PC-9 (cell line): ENCODE results near the gene SPDYE5. TPM values are rescaled to one million over a fixed set of nuclear protein-coding genes. Genes with fewer than 3 reads are reported as not detected.

Source experiments
- BruUV-seq: library from RNA; stranded (reverse); fragments of 400-500 nt; replicated peaks from 2 replicates; lab custom pipeline; 2021; lab: Mats Ljungman, UMichigan
- CTCF ChIA-PET: fragments of 300-600 bp; sonication (Branson Sonifier 250); formaldehyde crosslinking; loops from one replicate; lab custom pipeline; 2022; ENCODE audit warnings: antibody characterized with exemption; lab: Charles Lee
- POLR2A ChIA-PET: fragments of 300-600 bp; sonication (Branson Sonifier 250); formaldehyde crosslinking; loops from one replicate; lab custom pipeline; 2022; ENCODE audit warnings: antibody characterized with exemption; ENCODE audit not compliant: unreplicated experiment; lab: Charles Lee
- DNase-seq, 2 experiments: peaks; one replicate each; pipeline versions ENCODE4 v3.0.0 to v3.0.0-alpha.2; 2015 to 2022; ENCODE audit warnings: mixed read lengths in 1 of 2
- H2AFZ ChIP-seq: fragments of 200-600 bp; sonication (generic); 2 replicates; pipeline ENCODE4 v1.8.1; 2017; ENCODE audit warnings: antibody characterized with exemption
- H3F3A ChIP-seq: fragments of 200-600 bp; sonication (generic); 2 replicates; pipeline ENCODE4 v1.8.1; 2017; ENCODE audit warnings: antibody characterized with exemption, mild to moderate bottlenecking, low read depth; ENCODE audit not compliant: insufficient read depth
- H3K27ac ChIP-seq: fragments of 200-600 bp; sonication (generic); 2 replicates; pipeline ENCODE4 v1.6.1; 2016; ENCODE audit warnings: mixed run types
- H3K27me3 ChIP-seq: fragments of 200-600 bp; sonication (generic); 2 replicates; pipeline ENCODE4 v1.6.1; 2016; ENCODE audit warnings: low read depth, mixed run types; ENCODE audit not compliant: insufficient read depth
- H3K36me3 ChIP-seq: fragments of 200-600 bp; sonication (generic); 2 replicates; pipeline ENCODE4 v1.6.1; 2016; ENCODE audit warnings: low read depth, mixed run types
- H3K4me1 ChIP-seq: fragments of 200-600 bp; sonication (generic); replicated peaks from 2 replicates; pipeline ENCODE4 v1.6.1; 2016; ENCODE audit warnings: mixed run types; ENCODE audit not compliant: insufficient read depth
- H3K4me2 ChIP-seq: fragments of 200-600 bp; sonication (generic); 2 replicates; pipeline ENCODE4 v1.6.1; 2017; ENCODE audit warnings: mixed run types
- H3K4me3 ChIP-seq: fragments of 200-600 bp; sonication (generic); 2 replicates; pipeline ENCODE4 v1.6.1; 2016; ENCODE audit warnings: mixed run types
- H3K79me2 ChIP-seq: fragments of 200-600 bp; sonication (generic); 2 replicates; pipeline ENCODE4 v1.6.1; 2017; ENCODE audit warnings: low read depth, mixed run types
- H3K9me2 ChIP-seq: fragments of 200-600 bp; sonication (generic); 2 replicates; pipeline ENCODE4 v1.8.1; 2017; ENCODE audit warnings: mild to moderate bottlenecking; ENCODE audit not compliant: insufficient read depth
- H3K9me3 ChIP-seq: fragments of 200-600 bp; sonication (generic); 2 replicates; pipeline ENCODE4 v1.8.1; 2016; ENCODE audit warnings: low read depth; ENCODE audit not compliant: insufficient read depth
- H4K20me1 ChIP-seq: fragments of 200-600 bp; sonication (generic); 2 replicates; pipeline ENCODE4 v1.8.1; 2017; ENCODE audit not compliant: insufficient read depth
- CTCF ChIP-seq: fragments of 200-600 bp; sonication (generic); conservative IDR thresholded peaks from 2 replicates; pipeline ENCODE4 v1.6.1; 2017; ENCODE audit warnings: mixed run types, antibody characterized with exemption, mild to moderate bottlenecking, moderate library complexity
- EZH2 ChIP-seq: fragments of 200-600 bp; sonication (generic); IDR thresholded peaks from 2 replicates; pipeline ENCODE4 v1.8.0; 2017; ENCODE audit warnings: antibody characterized with exemption, low read depth
- intact Hi-C: fragments of 100-400 bp; cut with micrococcal nuclease; formaldehyde crosslinking; loops from one replicate; pipeline ENCODE4 v1.10.0; 2022; ENCODE audit not compliant: unreplicated experiment
- total RNA-seq: library from RNA; stranded (reverse); gene quantifications from 2 replicates; pipeline ENCODE4 v1.2.3, GENCODE V29; 2021

SPDYE5 gene
- total RNA-seq, 1 experiment from 2014 or later: not detected

- H3K79me2 ChIP-seq: 0 out of 2 replicates have a peak, but pooled peaks cover 2% of the 10 kb centered on the region
- H2AFZ ChIP-seq: no peak overlapping the region
- no peaks in the 10 kb centered on the region for H3K9me3 ChIP-seq
- no peak overlapping the region for H3K27ac ChIP-seq
- TF ChIP-seq EZH2 (no peak), CTCF (no peak)
- H3K4me3 ChIP-seq: no peak overlapping the region
- intact Hi-C loops: loop anchor here (5.0 to 10.0 kb wide), 2 partner anchors 105 to 202 kb away; partner anchors contain the start of gene HIP1
- no peak overlapping the region for H3K4me2 ChIP-seq
- H3K27me3 ChIP-seq: no peaks in the 10 kb centered on the region
- no peaks in the 10 kb centered on the region for H3K9me2 ChIP-seq
- POLR2A ChIA-PET: no interaction called here
- H3F3A ChIP-seq: peaks cover 50% of the 10 kb centered on the region
- no TSS peak for BruUV-seq
- no peaks in the 10 kb centered on the region for H4K20me1 ChIP-seq
- no peak for DNase-seq
- H3K36me3 ChIP-seq: no peaks in the 10 kb centered on the region; the same call in 1 of the 2 replicates
- CTCF ChIA-PET: interaction anchor here (0.8 kb wide), 1 partner anchor 160 kb away, joined by 3 read pairs; no protein-coding TSS in a partner anchor
- H3K4me1 ChIP-seq: peaks cover 34% of the 10 kb centered on the region
Observed at GRCh38 chr7:75532639-75533038, 40.5 kb downstream of the SPDYE5 start.

GRCh38 chr7:75533926-75534325 lies 41.8 kb downstream of the SPDYE5 start:
- H3F3A ChIP-seq: peaks cover 50% of the 10 kb centered on the region
- DNase-seq: no peak
- no peak overlapping the region for H3K27ac ChIP-seq
- no peaks in the 10 kb centered on the region for H3K9me3 ChIP-seq
- H3K27me3 ChIP-seq: no peaks in the 10 kb centered on the region
- H3K4me3 ChIP-seq: no peak overlapping the region
- no TSS peak for BruUV-seq
- intact Hi-C loops: loop anchor here (5.0 to 10.0 kb wide), 2 partner anchors 103 to 201 kb away; partner anchors contain the start of gene HIP1
- POLR2A ChIA-PET: no interaction called here
- no peaks in the 10 kb centered on the region for H3K9me2 ChIP-seq
- TF ChIP-seq CTCF (no peak), EZH2 (no peak)
- H2AFZ ChIP-seq: no peak overlapping the region
- H3K36me3 ChIP-seq: no peaks in the 10 kb centered on the region; the same call in 1 of the 2 replicates
- H4K20me1 ChIP-seq: no peaks in the 10 kb centered on the region
- H3K4me1 ChIP-seq: peaks cover 34% of the 10 kb centered on the region
- no peaks in the 10 kb centered on the region for H3K79me2 ChIP-seq
- CTCF ChIA-PET: interaction anchor here (0.6 kb wide), 1 partner anchor 380 kb away, joined by 3 read pairs; no protein-coding TSS in a partner anchor
- H3K4me2 ChIP-seq: no peak overlapping the region

GRCh38 chr7:75534727-75535307 lies 42.7 kb downstream of the SPDYE5 start:
- no peaks in the 10 kb centered on the region for H3K9me3 ChIP-seq
- intact Hi-C loops: loop anchor here (5.0 to 10.0 kb wide), 2 partner anchors 102 to 200 kb away; partner anchors contain the start of gene HIP1
- H3K4me3 ChIP-seq: no peak overlapping the region
- ChIA-PET POLR2A (no interaction called here), CTCF (interaction anchor here (0.6 kb wide), 1 partner anchor 379 kb away, joined by 3 read pairs; no protein-coding TSS in a partner anchor)
- H3F3A ChIP-seq: peaks cover 50% of the 10 kb centered on the region
- DNase-seq: peak in 1 of 2 experiments; percentile 74
- no peaks in the 10 kb centered on the region; the same call in 1 of the 2 replicates for H3K36me3 ChIP-seq
- no peaks in the 10 kb centered on the region for H3K9me2 ChIP-seq
- no peaks in the 10 kb centered on the region for H3K79me2 ChIP-seq
- TF ChIP-seq EZH2 (no peak), CTCF (no peak)
- peaks cover 34% of the 10 kb centered on the region for H3K4me1 ChIP-seq
- no peaks in the 10 kb centered on the region for H4K20me1 ChIP-seq
- no peaks in the 10 kb centered on the region for H3K27me3 ChIP-seq
- H3K4me2 ChIP-seq: 0 out of 2 replicates have a peak overlapping the region, but pooled peaks have one; percentile 3
- H3K27ac ChIP-seq: 0 out of 2 replicates have a peak overlapping the region, but pooled peaks have one; percentile 19
- BruUV-seq: no TSS peak
- no peak overlapping the region for H2AFZ ChIP-seq
